ENCODE results near the gene CDC42BPB. TPM values are rescaled to one million over a fixed set of nuclear protein-coding genes. Genes with fewer than 3 reads are reported as not detected.

CDC42BPB gene
- total RNA-seq, 3 donors from 2014 or later (not counting 1 experiment from before 2014, with no cell fraction given) = 0.86 to 2.3 (median 2.0) TPM

GRCh38 chr14:103100281-103101121 is 43.2 kb upstream of the CDC42BPB start:
- no peak for TF ChIP-seq CTCF (IDR thresholded peaks at IDR 0.05)
- Mint-ChIP-seq H3K27me3 (ENCODE audit: low read depth in 2 of 2) (peaks cover 8 to 27% of the 10 kb centered on the region in 2 donors), H3K36me3 (no peaks in the 10 kb centered on the region), H3K4me3 (no peak overlapping the region), H3K9me3 (no peaks in the 10 kb centered on the region), H3K27ac (no peak overlapping the region), H3K4me1 (peaks cover 6 to 7% of the 10 kb centered on the region in 2 donors)
- intact Hi-C loops (cut with micrococcal nuclease) = no loop called here
- Histone ChIP-seq H3K27ac (ENCODE audit: low read length) (no peak overlapping the region), H3K36me3 (ENCODE audit: control insufficient read depth, insufficient read depth, low read length) (no peaks in the 10 kb centered on the region), H3K27me3 (ENCODE audit: control insufficient read depth, insufficient read depth, low read length) (peaks cover 14% of the 10 kb centered on the region), H3K4me3 (ENCODE audit: low read length) (no peak overlapping the region), H3K4me1 (ENCODE audit: control insufficient read depth, insufficient read depth, low read length) (peaks cover 18% of the 10 kb centered on the region), H3K9me3 (ENCODE audit: control insufficient read depth, insufficient read depth, low read length) (no peaks in the 10 kb centered on the region)
- no peak for DNase-seq
- WGBS (ENCODE audit: insufficient coverage) = 85% methylated on average over 25 of the region's 25 CpGs
- ATAC-seq = no peak

GRCh38 chr14:103099733-103100280 is 42.5 kb upstream of the CDC42BPB start:
- ATAC-seq (no peak), DNase-seq (no peak)
- Histone ChIP-seq H3K36me3 (ENCODE audit: control insufficient read depth, insufficient read depth, low read length) (no peaks in the 10 kb centered on the region), H3K4me3 (ENCODE audit: low read length) (no peak overlapping the region), H3K9me3 (ENCODE audit: control insufficient read depth, insufficient read depth, low read length) (no peaks in the 10 kb centered on the region), H3K4me1 (ENCODE audit: control insufficient read depth, insufficient read depth, low read length) (peaks cover 11% of the 10 kb centered on the region), H3K27me3 (ENCODE audit: control insufficient read depth, insufficient read depth, low read length) (peaks cover 13% of the 10 kb centered on the region), H3K27ac (ENCODE audit: low read length) (no peak overlapping the region)
- intact Hi-C loops (cut with micrococcal nuclease) = loop anchor here (10.0 kb wide), 1 partner anchor 405 kb away; no protein-coding TSS in a partner anchor
- no peak for TF ChIP-seq CTCF (IDR thresholded peaks at IDR 0.05)
- H3K4me1 Mint-ChIP-seq = peaks cover under 1 to 1% of the 10 kb centered on the region in 2 donors
- no peaks in the 10 kb centered on the region for H3K36me3 Mint-ChIP-seq
- no peak overlapping the region for H3K4me3 Mint-ChIP-seq
- H3K27ac Mint-ChIP-seq = no peak overlapping the region
- H3K9me3 Mint-ChIP-seq = no peaks in the 10 kb centered on the region
- WGBS (ENCODE audit: insufficient coverage) = 88% methylated on average over 8 of the region's 8 CpGs
- peaks cover 1 to 20% of the 10 kb centered on the region in 2 donors for H3K27me3 Mint-ChIP-seq (ENCODE audit: low read depth in 2 of 2)

- Histone ChIP-seq H3K4me1 (ENCODE audit: control insufficient read depth, insufficient read depth, low read length) (peaks cover 7% of the 10 kb centered on the region), H3K4me3 (ENCODE audit: low read length) (no peak overlapping the region), H3K27ac (ENCODE audit: low read length) (no peak overlapping the region), H3K27me3 (ENCODE audit: control insufficient read depth, insufficient read depth, low read length) (peaks cover 9% of the 10 kb centered on the region), H3K36me3 (ENCODE audit: control insufficient read depth, insufficient read depth, low read length) (no peaks in the 10 kb centered on the region), H3K9me3 (ENCODE audit: control insufficient read depth, insufficient read depth, low read length) (no peaks in the 10 kb centered on the region)
- H3K4me3 Mint-ChIP-seq = no peak overlapping the region
- WGBS (ENCODE audit: insufficient coverage) = 66% methylated on average over 10 of the region's 12 CpGs
- DNase-seq (no peak), ATAC-seq (no peak)
- TF ChIP-seq CTCF (IDR thresholded peaks at IDR 0.05) = no peak
- H3K9me3 Mint-ChIP-seq = no peaks in the 10 kb centered on the region
- H3K36me3 Mint-ChIP-seq = no peaks in the 10 kb centered on the region
- H3K27me3 Mint-ChIP-seq (ENCODE audit: low read depth in 2 of 2) = peaks cover 0 to 20% of the 10 kb centered on the region in 2 donors
- H3K4me1 Mint-ChIP-seq = no peaks in the 10 kb centered on the region
- H3K27ac Mint-ChIP-seq = no peak overlapping the region
- intact Hi-C loops (cut with micrococcal nuclease) = loop anchor here (10.0 kb wide), 1 partner anchor 404 kb away; no protein-coding TSS in a partner anchor
Observed at GRCh38 chr14:103099081-103099732, 41.9 kb upstream of the CDC42BPB start.
